Measurements from ENCODE around the gene CDK4. TPM values are rescaled to one million over a fixed set of nuclear protein-coding genes. Genes with fewer than 3 reads are reported as not detected.

Gene CDK4
- total and polyA plus RNA-seq, 2 of the 13 experiments (the other 11 are each of a cell fraction or from before 2014, with no cell fraction given): 191 to 209 TPM

DNA sequence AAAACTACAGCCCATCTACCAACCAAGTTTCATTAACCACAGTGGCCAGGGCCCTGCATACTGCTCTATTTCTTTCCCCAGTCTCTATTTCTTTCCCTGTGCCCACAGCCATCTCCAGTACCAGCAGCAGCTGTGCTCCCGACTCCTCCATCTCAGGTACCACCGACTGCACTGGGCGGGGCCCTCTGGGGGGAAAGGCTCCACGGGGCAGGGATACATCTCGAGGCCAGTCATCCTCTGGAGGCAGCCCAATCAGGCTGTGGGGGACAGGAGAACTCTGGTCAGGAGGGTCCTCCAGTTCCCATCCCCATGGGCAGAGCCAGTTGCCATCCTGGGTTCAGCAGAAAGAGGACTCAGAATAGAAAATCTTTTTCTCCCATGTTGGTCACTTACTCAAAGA, 3.0 kb downstream of the CDK4 start:
- Histone ChIP-seq H3K4me3 (replicated peaks in 1 of 3; ENCODE audit: insufficient read depth in 1 of 3, low read depth in 2 of 3, low read length in 3 of 3) (no peak overlapping the region), H3K9me3 (ENCODE audit: low read length) (no peaks in the 10 kb centered on the region), H3K27ac (ENCODE audit: extremely low read length, insufficient read depth, low read length) (no peak overlapping the region), H2AFZ (ENCODE audit: low read length) (no peak overlapping the region), H3K4me2 (ENCODE audit: low read depth, low read length) (no peak overlapping the region), H3K9ac (ENCODE audit: insufficient read depth, low read depth, low read length) (no peak overlapping the region), H3K27me3 (ENCODE audit: control insufficient read depth in 1 of 2, insufficient read depth in 2 of 2, low read length in 2 of 2) (no peaks in the 10 kb centered on the region; a peak in 1 of 5 replicates), H4K20me1 (ENCODE audit: insufficient read depth, low read length) (0 out of 2 replicates have a peak, but pooled peaks cover under 1% of the 10 kb centered on the region), H3K36me3 (replicated peaks in 1 of 2; ENCODE audit: control insufficient read depth in 1 of 2, insufficient read depth in 2 of 2, low read length in 2 of 2) (peaks cover 10 to 42% of the 10 kb centered on the region in 2 experiments), H3K4me1 (ENCODE audit: insufficient read depth, low read length) (peaks cover 45% of the 10 kb centered on the region), H3K79me2 (ENCODE audit: insufficient read depth, low read length) (peaks cover 31% of the 10 kb centered on the region)
- FAIRE-seq (no peak), ATAC-seq (no peak), DNase-seq (ENCODE audit: low spot score) (no peak)
- POLR2A ChIA-PET: no interaction called here
- intact Hi-C loops (cut with micrococcal nuclease; ENCODE audit: unreplicated experiment) (no loop called here), in situ Hi-C loops (cut with HindIII; ENCODE audit: extremely low pct_ligation_motif_present, low pct_unique_long_range_greater_than_20kb) (no loop called here)
- no TSS peak for BruUV-seq (replicated peaks)
- CTCF ChIA-PET (ENCODE audit: low intra/inter-chr PET ratio, low total read pairs): no interaction called here
- WGBS (ENCODE audit: low lambda C conversion rate): 97% methylated on average over 5 of the region's 5 CpGs
- TF ChIP-seq ZNF614 (CRISPR knock-in tag; IDR thresholded peaks at IDR 0.05; ENCODE audit: borderline replicate concordance) (no peak), ZNF609 (CRISPR knock-in tag; IDR thresholded peaks at IDR 0.05; ENCODE audit: borderline replicate concordance) (no peak), ZBTB21 (CRISPR knock-in tag; IDR thresholded peaks at IDR 0.05) (no peak), NR2F2 (IDR thresholded peaks at IDR 0.05; ENCODE audit: borderline replicate concordance, low read depth) (no peak), NFATC3 (CRISPR knock-in tag; IDR thresholded peaks at IDR 0.05) (no peak), WIZ (CRISPR knock-in tag; IDR thresholded peaks at IDR 0.05) (no peak), ZNF776 (CRISPR knock-in tag; IDR thresholded peaks at IDR 0.05) (no peak), ZNF737 (CRISPR knock-in tag; IDR thresholded peaks at IDR 0.05; ENCODE audit: borderline replicate concordance) (no peak), MTF1 (CRISPR knock-in tag; IDR thresholded peaks at IDR 0.05) (no peak), ZMAT5 (CRISPR knock-in tag; IDR thresholded peaks at IDR 0.05; ENCODE audit: borderline replicate concordance, low read depth) (no peak), ZNF224 (CRISPR knock-in tag; IDR thresholded peaks at IDR 0.05) (no peak), ZNF205 (CRISPR knock-in tag; IDR thresholded peaks at IDR 0.05) (no peak), ASH2L (IDR thresholded peaks at IDR 0.05; ENCODE audit: insufficient read length, low read depth, low read length) (no peak), CBX1 (IDR thresholded peaks at IDR 0.05; ENCODE audit: low read depth) (no peak), PLRG1 (conservative IDR thresholded peaks at IDR 0.05) (no peak), RCOR2 (CRISPR knock-in tag; IDR thresholded peaks at IDR 0.05) (no peak), ZNF143 (CRISPR knock-in tag; IDR thresholded peaks at IDR 0.05) (no peak), MBD4 (IDR thresholded peaks at IDR 0.05; ENCODE audit: borderline replicate concordance, low read length) (no peak), TGIF2 (CRISPR knock-in tag; IDR thresholded peaks at IDR 0.05) (no peak)
- TF ChIP-seq, protein P1, sequence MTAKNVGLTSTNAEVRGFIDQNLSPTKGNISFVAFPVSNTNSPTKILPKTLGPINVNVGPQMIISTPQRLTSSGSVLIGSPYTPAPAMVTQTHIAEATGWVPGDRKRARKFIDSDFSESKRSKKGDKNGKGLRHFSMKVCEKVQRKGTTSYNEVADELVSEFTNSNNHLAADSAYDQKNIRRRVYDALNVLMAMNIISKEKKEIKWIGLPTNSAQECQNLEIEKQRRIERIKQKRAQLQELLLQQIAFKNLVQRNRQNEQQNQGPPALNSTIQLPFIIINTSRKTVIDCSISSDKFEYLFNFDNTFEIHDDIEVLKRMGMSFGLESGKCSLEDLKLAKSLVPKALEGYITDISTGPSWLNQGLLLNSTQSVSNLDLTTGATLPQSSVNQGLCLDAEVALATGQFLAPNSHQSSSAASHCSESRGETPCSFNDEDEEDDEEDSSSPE (CRISPR knock-in tag; IDR thresholded peaks at IDR 0.05): no peak
